ENCODE measurements around the gene ERBB4. TPM values are rescaled to one million over a fixed set of nuclear protein-coding genes. Genes with fewer than 3 reads are reported as not detected.

Gene ERBB4
- polyA plus RNA-seq, 1 experiment, result not detected

DNA sequence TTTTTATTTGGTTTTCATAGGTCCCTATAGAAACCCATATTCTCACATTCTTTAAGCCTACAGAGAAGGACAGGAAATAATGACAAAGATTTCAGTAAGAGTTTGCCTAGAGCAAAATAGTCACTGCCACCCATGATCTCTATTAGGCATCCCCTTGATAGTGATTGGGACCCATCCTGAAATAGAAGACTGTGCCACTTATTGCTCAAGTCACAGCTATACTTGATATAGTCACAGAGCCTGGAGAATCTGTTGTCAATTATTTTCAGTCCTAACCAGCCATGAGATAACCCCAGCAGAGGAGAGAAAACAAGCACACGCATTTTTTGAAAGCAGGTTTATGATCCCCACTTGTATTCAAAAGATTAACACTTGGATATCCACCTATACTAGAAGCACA is 8.2 kb downstream of the ERBB4 start:
- no peaks in the 10 kb centered on the region for H3K9me3 ChIP-seq (ENCODE audit: control insufficient read depth, insufficient read depth, low read length)
- no peak for DNase-seq (ENCODE audit: low read depth, low spot score)
- H3K27me3 ChIP-seq (ENCODE audit: control insufficient read depth, insufficient read depth, low read length), result peaks cover 5% of the 10 kb centered on the region
- H3K4me3 ChIP-seq (ENCODE audit: low read depth, low read length), result no peak overlapping the region
- ChIA-PET CTCF (no interaction called here), POLR2A (no interaction called here)
- no peak overlapping the region for H3K27ac ChIP-seq (ENCODE audit: low read depth, low read length)
- TF ChIP-seq, protein P1, sequence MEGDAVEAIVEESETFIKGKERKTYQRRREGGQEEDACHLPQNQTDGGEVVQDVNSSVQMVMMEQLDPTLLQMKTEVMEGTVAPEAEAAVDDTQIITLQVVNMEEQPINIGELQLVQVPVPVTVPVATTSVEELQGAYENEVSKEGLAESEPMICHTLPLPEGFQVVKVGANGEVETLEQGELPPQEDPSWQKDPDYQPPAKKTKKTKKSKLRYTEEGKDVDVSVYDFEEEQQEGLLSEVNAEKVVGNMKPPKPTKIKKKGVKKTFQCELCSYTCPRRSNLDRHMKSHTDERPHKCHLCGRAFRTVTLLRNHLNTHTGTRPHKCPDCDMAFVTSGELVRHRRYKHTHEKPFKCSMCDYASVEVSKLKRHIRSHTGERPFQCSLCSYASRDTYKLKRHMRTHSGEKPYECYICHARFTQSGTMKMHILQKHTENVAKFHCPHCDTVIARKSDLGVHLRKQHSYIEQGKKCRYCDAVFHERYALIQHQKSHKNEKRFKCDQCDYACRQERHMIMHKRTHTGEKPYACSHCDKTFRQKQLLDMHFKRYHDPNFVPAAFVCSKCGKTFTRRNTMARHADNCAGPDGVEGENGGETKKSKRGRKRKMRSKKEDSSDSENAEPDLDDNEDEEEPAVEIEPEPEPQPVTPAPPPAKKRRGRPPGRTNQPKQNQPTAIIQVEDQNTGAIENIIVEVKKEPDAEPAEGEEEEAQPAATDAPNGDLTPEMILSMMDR (IDR thresholded peaks at IDR 0.05; ENCODE audit: low read depth, low read length), result no peak

DNA sequence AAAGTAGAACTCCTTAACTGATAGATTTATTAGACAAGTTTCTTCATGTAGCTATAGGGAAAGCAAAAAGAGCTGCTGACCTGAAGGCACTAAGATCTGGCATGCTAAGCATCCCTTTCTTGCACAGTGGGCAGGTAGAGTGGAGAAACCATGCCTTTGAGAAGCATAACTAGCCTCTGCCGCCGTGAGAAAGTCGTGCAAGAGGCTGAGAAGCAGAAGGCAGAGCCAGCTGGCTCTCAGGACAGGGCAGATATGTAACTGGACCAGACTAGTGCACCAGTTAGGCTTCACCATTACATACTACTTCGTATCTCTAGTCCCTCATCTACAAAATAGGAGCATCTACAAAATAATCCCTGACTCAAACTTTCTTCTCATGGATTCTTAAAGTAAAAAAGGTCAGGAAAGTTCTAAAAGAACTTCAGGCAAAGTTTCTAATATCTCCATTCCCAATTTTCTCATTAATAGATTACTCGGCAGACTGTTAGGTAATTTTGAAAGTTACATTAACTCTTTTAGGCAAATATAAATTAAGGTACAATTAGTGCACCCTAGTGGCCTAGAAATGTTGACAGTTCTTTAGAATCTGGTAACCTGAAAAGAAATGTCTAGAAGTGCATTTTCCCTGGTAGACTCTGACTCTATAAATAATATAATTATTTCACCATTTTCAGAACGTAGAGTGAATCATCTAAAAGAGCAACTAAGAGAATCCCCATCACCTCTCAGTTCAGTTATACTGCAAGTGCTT is 10.3 kb downstream of the ERBB4 start:
- Histone ChIP-seq H3K27me3 (ENCODE audit: control insufficient read depth, insufficient read depth, low read length) (no peaks in the 10 kb centered on the region), H3K9me3 (ENCODE audit: control insufficient read depth, insufficient read depth, low read length) (no peaks in the 10 kb centered on the region), H3K4me3 (ENCODE audit: low read depth, low read length) (no peak overlapping the region), H3K27ac (ENCODE audit: low read depth, low read length) (no peak overlapping the region)
- CTCF ChIA-PET, result interaction anchor here (0.9 kb wide), 1 partner anchor 784 kb away, joined by 4 read pairs; no protein-coding TSS in a partner anchor
- no peak for DNase-seq (ENCODE audit: low read depth, low spot score)
- POLR2A ChIA-PET, result no interaction called here
- TF ChIP-seq, protein P1 (IDR thresholded peaks at IDR 0.05; ENCODE audit: low read depth, low read length), result peak; percentile 7; the same call in 1 of the 2 replicates

DNA sequence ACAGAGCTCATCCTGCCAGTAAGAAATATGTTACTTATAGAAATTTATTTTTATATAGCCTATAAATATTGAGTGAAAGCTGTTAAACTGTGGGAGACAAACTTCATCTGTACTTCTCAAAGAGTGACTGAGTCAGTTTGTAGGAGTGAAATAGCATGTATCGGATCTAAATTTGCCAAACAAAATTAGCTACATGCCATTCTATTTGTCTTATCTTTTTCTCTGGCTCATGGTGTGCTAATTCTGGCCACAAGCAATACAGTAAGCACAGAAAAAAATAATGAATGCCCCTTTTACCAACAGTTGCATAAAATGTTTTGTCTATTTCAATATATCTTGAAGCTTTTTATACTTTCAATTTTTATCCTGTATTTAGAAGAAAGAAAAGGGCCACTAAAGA is 12.5 kb downstream of the ERBB4 start:
- TF ChIP-seq, protein P1 (IDR thresholded peaks at IDR 0.05; ENCODE audit: low read depth, low read length), result no peak
- ChIA-PET POLR2A (no interaction called here), CTCF (interaction anchor here (1.1 kb wide), 1 partner anchor 781 kb away, joined by 3 read pairs; no protein-coding TSS in a partner anchor)
- no peak overlapping the region for H3K4me3 ChIP-seq (ENCODE audit: low read depth, low read length)
- H3K27ac ChIP-seq (ENCODE audit: low read depth, low read length), result no peak overlapping the region
- H3K9me3 ChIP-seq (ENCODE audit: control insufficient read depth, insufficient read depth, low read length), result no peaks in the 10 kb centered on the region
- DNase-seq (ENCODE audit: low read depth, low spot score), result no peak
- no peaks in the 10 kb centered on the region for H3K27me3 ChIP-seq (ENCODE audit: control insufficient read depth, insufficient read depth, low read length)

DNA sequence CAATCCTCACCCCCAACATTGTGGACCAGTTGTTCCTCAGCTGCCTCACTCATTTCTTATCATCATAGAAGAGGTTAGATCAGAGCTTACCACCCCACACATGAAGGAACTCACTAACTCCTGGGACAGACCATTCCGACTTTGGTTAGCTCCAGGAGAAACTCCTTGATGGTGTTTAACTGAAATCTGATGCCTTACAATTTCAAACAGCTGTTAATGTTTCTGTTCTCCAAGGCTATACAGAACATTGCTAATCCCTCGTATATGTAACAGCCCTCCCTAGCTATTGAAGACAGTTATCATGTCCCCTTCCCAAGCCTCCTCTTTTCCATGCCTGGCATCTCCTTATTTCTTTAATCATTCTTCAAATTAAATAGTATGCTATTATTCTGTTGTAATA is 14.8 kb downstream of the ERBB4 start:
- Histone ChIP-seq H3K27me3 (ENCODE audit: control insufficient read depth, insufficient read depth, low read length) (no peaks in the 10 kb centered on the region), H3K27ac (ENCODE audit: low read depth, low read length) (no peak overlapping the region), H3K9me3 (ENCODE audit: control insufficient read depth, insufficient read depth, low read length) (no peaks in the 10 kb centered on the region), H3K4me3 (ENCODE audit: low read depth, low read length) (no peak overlapping the region)
- CTCF ChIA-PET, result no interaction called here
- POLR2A ChIA-PET, result no interaction called here
- TF ChIP-seq, protein P1 (IDR thresholded peaks at IDR 0.05; ENCODE audit: low read depth, low read length), result no peak
- no peak for DNase-seq (ENCODE audit: low read depth, low spot score)

DNA sequence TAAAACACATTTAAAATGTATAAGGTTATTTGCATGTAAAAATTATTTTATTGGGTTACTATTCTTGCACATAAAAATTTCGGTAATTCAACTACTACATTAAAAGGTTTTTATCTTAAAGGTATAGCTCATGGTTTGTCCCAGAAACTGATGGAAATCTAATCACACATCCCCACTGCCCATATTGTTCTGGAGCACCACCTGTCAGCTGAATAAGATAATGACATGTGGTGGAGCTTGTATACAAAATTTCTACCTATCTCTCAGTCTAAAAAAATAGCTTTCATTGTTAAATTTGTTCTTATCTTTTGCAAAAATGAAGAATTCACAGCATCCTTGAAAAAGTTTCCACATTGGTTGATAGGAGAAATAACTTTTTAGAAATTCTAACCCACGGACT is 18.3 kb downstream of the ERBB4 start:
- ChIA-PET CTCF (interaction anchor here (1.1 kb wide), 1 partner anchor 775 kb away, joined by 3 read pairs; no protein-coding TSS in a partner anchor), POLR2A (no interaction called here)
- no peak for DNase-seq (ENCODE audit: low read depth, low spot score)
- no peak overlapping the region for H3K27ac ChIP-seq (ENCODE audit: low read depth, low read length)
- H3K27me3 ChIP-seq (ENCODE audit: control insufficient read depth, insufficient read depth, low read length), result no peaks in the 10 kb centered on the region
- H3K9me3 ChIP-seq (ENCODE audit: control insufficient read depth, insufficient read depth, low read length), result no peaks in the 10 kb centered on the region
- TF ChIP-seq, protein P1 (IDR thresholded peaks at IDR 0.05; ENCODE audit: low read depth, low read length), result no peak
- H3K4me3 ChIP-seq (ENCODE audit: low read depth, low read length), result no peak overlapping the region
